Vagina (tissue), 2 donors: ENCODE data around the gene OGN.

ENCODE experiments used
- POLR2A ChIP-seq, 2 donors: fragments of 450-650 bp; IDR thresholded peaks; one replicate each; pipeline ENCODE4 v1.6.1; 2017; ENCODE audit warnings: antibody characterized with exemption in 2 of 2, mild to moderate bottlenecking in 2 of 2, moderate library complexity in 2 of 2
- TF ChIP-seq, protein P1 (sequence below), 3 experiments: fragments of 450-650 bp in 2 of 3; fragments of 200-600 bp in 1 of 3; sonication (generic) in 1 of 3; IDR thresholded peaks; one replicate each; pipeline ENCODE4 v1.5.1; 2017 to 2019; ENCODE audit warnings: antibody characterized with exemption in 3 of 3, mild to moderate bottlenecking in 2 of 3, moderate library complexity in 2 of 3

DNA sequence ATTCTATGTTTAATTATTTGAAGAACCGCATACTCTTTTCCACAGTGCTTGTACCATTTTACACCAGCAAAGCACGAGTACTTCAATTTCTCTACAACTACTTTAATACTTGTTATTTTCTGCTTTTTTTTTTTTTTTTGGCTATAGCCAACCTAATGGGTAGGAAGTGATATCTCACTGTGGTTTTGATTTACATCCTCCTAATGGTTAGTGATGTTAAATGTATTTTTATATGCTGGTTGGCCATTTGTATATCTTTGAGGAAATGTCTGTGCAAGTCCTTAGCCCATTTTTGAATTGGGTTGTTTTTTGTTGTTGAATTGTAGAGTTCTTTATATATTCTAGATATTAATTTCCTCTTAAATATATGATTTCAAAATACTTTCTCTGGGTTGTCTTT lies 22.6 kb downstream of the OGN start:
- TF ChIP-seq, protein P1, sequence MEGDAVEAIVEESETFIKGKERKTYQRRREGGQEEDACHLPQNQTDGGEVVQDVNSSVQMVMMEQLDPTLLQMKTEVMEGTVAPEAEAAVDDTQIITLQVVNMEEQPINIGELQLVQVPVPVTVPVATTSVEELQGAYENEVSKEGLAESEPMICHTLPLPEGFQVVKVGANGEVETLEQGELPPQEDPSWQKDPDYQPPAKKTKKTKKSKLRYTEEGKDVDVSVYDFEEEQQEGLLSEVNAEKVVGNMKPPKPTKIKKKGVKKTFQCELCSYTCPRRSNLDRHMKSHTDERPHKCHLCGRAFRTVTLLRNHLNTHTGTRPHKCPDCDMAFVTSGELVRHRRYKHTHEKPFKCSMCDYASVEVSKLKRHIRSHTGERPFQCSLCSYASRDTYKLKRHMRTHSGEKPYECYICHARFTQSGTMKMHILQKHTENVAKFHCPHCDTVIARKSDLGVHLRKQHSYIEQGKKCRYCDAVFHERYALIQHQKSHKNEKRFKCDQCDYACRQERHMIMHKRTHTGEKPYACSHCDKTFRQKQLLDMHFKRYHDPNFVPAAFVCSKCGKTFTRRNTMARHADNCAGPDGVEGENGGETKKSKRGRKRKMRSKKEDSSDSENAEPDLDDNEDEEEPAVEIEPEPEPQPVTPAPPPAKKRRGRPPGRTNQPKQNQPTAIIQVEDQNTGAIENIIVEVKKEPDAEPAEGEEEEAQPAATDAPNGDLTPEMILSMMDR (IDR thresholded peaks at IDR 0.05) = no peak
- TF ChIP-seq POLR2A (IDR thresholded peaks at IDR 0.05) = no peak
